NCI-H2227 treated with DMSO at 0.1 percent for 48 hours (cell line): ENCODE measurements around the gene TSHZ2.
"Not testable (repeated sequence)": the region's sequence is repeated elsewhere in the genome, so short reads cannot be mapped to it uniquely, and the experiment has no call there.

Source experiments
- DNase-seq: peaks from one replicate; lab custom pipeline; 2025; lab: John Stamatoyannopoulos, UW

Gene TSHZ2

DNA sequence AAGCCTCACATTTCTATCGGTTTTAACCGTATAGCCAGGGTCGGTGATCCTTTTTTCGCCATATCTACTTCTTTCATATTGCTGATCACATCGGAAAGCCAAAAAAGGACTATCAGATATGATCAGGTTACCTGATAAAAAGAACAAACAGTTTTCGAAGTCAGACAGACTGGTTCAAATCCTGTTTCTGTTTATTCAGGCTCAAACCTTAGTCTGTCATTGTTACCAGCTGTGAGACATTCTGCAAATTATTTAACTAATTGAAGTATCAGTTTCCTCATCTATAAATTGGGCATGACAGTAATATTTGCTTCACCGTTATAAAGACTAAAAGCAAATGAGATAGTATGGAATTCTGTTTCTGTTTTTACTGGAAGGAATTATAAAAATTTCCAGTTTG lies 111.3 kb downstream of the TSHZ2 start:
- no peak for DNase-seq

DNA sequence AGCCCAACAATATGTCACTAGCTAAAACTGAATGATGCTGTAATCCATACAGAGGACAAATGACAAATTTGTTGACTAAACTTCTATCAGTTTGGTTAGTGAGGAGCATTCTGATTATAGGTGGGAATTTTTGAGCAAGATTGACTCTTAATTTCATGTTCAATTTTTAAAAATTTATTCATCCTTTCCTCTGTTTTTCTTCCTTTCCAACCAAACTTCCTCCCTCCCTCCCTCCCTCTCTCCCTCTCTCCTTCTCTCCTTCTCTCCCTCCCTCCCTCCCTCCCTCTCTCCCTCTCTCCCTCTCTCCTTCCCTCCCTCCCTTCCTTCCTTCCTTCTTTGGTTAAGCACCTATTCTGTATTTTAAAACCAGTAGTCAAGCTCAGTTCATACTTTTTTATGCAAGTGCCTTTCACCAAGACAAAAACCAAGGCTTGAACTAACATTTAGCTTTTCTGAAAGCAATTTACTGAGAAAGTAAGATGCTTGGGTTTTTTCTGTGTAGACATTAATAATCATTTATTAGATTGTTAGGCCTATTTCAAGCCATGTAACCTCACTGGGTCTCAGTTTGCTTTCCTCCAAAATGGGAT lies 112.3 kb downstream of the TSHZ2 start:
- no peak for DNase-seq

DNA sequence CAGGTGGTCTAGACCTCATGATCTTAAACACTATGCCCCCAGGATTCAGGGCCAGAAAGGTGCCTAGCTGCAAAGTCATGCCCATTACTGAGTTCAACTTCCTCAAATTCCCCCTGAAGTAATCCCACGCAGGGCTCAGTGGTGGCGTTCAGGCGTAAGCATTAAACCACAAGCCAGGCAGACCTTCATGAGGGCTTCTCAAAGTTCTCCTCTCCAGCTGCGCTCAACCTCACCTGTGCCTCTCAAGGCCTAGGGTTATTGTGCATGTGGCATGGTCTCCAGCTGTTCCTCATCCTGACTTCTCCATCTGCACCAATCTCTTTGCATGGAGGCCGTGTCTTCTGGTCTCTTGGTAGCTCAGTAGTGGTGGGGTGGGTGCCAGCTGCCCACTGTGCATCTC lies 113.6 kb downstream of the TSHZ2 start:
- no peak for DNase-seq

DNA sequence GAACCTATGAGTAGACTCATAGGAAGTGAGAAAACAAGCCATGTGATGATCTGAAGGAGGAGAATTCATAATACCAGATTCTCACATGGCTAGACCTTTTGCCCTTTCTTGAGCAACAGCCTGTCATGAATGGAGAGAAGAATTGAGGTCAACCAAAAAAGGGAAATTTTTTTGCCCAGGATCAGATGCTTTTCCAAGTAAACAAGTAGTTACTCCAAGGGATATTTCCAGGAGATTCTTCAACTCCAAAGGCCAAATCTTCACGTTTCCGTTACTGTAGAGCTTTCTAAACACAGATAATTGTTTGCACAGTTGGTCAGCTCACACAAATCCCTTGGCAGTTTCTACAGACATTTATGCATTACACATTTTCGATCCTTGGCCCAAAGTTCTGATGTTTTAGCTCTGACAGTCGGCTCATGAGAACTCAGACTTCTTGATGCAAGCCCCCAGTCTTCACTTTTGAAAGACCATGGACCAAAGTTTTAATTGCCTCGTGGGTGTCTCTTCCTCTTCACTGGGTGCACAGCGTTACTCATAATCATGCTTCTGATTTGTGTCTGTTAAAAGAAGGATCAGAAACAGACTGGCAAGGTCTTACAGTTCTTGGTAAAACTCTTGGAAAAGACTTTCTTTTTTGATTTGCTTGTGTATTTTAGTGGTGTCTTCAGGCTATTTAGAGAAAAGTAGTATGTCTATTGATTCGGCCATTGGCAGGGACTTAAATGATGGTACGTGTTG lies 115.0 kb downstream of the TSHZ2 start:
- no peak for DNase-seq

DNA sequence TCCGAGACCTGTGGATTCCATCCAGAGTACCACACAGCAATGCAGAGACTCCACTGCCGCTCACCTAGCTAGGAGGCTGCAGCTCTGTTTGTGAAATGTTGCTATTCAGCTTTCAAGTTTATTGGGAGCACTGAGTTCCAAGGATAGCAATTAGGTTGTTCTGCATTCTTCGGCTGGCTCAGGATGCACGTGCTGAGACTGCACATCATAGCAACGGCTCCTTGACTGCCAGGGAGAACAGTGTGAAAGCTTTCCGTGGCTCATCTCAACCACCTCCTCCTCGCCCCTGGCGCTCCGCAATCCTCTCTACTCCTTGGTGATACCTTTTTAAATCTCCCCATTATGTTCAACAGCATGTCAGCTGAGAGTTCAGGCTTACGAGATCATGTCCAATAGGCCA lies 116.6 kb downstream of the TSHZ2 start:
- DNase-seq = no peak

DNA sequence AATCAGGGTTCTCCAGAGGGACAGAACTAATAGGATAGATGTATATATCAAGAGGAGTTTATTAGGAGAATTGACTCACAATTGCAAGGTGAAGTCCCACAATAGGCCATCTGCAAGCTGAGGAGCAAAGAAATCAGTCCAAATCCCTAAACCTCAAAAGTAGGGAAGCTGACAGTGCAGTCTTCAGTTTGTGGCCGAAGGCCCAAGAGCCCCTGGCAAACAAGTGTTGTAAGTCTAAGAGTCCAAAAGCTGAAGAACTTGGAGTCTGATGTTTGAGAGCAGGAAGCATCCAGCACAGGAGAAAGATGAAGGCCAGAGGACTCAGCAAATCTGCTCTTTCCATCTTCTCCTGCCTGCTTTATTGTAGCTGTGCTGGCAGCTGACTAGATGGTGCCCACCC lies 117.7 kb downstream of the TSHZ2 start:
- DNase-seq = not testable (repeated sequence)

DNA sequence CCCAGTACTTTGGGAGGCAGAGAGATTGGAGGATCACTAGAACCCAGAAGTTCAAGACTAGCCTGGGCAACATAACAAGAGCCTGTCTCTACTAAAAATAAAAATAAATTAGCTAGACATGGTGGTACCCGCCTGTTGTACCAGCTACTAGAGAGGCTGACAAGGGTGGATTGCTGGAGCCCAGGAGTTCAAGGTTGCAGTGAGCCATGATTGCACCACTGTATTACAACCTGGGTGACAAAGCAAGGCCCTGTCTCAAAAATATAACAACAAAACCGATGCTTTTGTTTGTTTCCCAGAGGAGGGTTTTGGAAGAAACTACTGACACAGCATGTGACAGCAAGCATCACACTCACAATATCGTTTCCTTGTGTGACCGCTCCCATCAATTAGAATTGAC lies 119.6 kb downstream of the TSHZ2 start:
- no peak for DNase-seq

DNA sequence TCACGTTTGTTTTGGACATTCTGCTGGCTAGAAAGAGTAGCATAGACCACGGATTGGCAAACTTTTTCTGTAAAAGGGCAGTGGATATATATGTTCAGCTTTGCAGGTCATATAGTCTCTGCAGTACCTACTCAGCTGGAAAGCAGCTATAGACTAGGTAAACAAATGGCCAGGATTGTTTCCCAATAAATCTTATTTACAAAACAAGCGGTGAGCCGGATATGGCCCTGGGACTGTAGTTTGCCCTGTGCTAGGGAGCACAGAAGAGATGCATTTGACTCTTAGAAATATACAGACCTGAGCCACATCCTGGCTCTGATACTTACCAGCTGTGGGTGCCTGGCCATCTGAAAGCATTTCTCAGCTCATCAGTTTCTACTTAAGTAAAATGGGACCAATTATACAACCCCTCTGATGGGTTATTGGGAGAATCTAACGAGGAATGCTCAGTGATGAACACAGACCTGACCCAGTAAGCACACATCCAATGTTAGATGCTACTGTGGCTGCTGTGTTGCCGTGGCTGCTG lies 120.7 kb downstream of the TSHZ2 start:
- no peak for DNase-seq

DNA sequence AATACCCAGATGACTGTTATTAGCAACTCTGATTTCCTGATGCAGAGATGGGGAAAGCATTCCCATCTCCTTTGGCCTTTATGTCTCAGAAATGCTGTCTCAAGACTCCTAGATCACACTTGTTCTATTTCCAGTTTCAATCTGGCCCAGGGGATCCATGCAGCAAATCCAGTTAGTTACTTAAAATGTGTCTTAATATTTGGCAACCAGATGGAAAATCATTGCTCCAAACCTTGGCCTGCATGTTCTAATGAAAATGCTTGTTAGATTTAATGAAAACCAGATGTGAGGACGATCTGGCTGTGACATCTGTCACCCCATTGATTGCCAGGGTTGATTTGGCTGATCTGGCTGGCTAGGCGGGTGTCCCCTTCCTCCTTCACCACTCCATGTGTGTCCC lies 125.2 kb downstream of the TSHZ2 start:
- DNase-seq = no peak

DNA sequence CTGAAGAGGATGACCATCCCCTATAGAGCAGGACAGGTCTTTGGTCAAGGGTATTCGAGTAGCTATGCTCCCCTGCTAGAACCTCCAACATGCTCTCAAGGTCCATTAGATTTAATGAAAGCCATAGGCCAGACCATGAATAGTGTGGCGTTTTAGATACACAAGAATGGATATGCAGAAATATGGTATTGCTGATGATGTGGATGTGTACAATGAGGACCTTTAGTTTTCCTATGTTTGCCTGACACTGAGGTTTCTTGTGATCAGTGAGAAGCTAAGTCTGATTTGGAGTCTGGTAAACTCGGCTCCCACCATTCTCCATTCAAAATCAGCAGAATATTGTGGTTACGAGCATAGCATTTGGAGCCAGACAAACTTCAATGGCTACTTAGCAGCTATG lies 125.6 kb downstream of the TSHZ2 start:
- no peak for DNase-seq

DNA sequence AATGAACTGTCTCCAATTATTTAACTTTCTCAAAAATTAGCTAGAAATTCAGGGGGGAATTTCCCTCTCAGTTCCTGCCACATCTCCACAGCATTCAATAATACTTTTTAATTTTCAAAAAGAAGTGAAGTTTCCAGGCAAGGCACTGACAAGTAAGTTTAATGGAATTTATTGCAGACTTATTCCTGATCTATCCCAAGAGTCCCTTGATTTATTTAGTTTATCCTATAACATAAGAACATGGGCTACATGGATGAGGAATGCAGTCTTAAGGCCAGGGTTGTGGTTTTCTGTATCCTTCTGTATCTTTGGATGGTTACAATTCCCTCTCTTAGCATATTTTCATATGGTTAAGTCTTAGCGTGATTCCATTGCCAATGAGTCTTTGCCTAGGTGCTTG lies 126.5 kb downstream of the TSHZ2 start:
- no peak for DNase-seq

DNA sequence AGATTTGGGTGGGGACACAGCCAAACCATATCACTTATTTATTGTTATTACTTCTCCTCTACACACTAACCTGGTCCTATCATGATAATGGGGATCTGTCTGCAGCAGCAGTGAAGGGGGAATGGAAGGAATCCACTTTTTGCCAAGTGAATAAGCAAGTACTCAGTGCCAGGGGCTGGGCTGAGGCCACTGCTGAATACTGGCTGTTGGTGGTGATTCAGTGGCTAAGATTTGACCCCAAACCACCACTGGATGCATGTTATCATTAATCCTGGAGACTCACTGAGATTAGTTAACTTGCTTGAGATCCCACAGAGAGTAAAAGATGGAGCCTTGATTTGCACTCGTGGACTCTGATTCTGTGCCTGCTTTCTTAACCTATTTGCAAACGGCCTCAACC lies 127.7 kb downstream of the TSHZ2 start:
- no peak for DNase-seq

DNA sequence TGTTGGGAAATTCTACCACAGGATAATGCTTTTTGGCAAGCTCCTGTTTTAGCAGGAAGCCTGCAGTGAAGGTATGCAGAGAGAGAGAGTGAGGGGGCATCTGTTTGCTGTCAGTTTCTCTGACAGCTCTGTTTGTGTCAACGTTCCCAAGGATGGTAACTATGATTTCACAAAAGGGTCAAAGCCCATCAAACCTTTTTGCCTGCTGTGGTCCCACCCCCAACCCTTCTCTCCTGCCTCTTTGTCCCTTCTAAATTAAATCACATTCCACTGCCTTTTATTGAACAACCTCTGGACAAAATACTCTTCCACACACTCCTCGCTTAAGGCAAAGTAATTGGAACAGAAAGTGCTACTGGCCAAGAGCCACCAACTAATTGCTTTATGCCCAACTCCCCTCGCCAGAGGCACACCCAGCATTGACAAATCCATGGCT lies 128.3 kb downstream of the TSHZ2 start:
- no peak for DNase-seq

DNA sequence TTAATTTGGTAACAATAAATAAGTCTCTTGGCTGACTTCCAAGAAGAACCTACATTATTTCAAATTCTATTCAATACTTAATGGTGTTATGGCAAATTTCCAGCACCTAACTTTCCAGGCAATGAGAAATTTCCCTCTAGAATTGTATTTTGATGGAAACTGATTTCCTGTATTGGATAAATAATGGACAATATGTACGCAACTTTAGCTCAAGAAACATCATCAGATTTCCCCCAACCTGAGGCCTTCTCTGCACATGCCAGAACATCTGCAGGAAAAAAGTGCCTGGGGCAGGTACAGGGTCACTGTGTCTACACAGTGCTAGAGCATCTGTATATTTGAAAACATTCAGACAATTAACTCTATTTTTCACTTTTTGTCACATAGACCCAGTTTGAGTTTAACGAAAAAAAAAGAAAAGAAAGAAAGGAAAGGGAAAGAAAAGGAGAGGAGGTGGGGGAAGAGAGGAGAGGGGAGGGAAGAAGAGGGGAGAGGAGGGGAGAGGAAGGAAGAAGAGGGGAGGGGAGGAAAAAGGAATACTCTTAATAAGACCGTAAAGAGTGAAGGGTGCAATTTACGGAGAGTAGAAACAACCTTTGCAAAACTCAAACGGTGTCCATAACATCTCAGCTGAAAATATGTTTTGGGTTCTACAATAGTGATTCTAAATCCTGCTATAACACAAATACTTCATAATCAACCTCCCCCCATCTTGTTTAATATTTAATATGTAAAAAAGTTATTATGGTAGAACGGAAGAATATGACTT lies 130.0 kb downstream of the TSHZ2 start:
- DNase-seq = no peak

DNA sequence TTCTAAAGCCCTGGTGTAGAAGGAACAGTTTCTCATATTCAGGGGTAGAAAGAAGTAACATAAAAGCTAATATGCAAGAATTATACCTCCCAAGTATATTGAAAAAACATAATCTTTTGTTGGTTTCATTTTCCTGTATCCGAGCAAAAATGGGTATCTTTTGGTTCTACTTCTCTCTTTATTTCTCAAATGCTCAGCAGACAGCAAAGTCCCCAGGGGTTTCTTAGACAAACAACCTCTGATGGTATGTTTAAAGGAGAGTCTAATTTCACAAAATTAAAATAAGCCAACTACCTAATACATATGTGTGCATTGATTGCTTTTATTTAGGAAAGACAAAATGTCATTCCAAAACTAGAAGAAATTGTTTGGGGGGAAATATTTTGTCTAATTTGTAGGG lies 131.0 kb downstream of the TSHZ2 start:
- DNase-seq = no peak

DNA sequence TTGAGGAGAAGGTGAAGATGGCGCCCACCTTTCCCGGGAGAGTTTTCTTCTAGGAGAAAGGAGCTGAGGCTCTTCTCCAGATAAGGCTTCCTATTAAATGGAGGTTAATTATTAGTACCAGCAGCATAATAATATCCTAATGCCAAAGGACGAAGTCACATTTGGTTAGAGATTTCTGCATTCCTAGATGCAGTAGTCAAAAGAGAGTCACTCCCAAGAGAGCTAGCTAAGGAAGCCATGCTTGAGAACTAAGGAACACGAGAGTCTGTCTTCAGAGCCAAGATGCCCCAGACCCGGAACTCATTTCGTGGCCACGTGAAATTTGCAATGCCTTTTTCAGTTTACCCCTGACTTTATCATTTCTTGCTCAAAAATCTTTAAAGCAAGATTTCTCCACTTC lies 132.7 kb downstream of the TSHZ2 start:
- DNase-seq = no peak

DNA sequence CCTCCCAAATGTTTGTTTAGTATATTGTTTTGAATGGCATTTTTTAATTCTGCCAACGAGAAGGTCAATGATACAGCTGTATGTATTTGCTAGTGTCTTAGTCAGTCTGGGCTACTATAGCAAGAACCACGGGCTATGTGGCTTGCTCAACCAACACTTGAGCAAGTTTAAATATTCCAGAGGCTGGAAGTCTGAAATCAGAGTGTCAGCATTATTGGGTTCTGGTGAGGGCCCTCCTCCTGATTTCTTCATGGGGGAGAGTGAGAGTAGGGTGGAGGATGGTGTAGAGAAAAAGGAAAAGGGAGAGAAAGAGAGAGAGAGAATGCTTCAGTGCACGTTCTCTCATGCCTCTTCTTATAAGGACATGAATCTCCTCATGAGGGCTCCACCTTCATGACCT lies 144.6 kb downstream of the TSHZ2 start:
- no peak for DNase-seq

DNA sequence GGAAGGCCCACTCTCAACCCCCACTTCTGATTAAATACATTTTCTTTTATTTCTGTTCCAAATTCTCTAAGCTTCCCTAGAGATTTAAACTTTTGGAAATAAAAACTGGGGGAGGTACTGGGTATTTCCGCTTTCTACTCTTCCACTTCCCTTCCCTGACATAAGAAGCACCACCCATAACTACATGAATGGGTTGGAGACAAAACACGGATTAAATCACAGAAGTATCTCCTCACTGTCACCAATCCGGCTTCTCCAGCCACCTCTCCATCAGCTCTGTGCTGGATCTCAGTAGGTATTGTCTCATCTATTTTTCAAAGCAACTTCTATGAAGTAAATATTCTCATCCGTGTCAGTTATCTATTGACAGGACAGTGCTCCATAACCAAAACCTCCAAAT lies 150.7 kb downstream of the TSHZ2 start:
- DNase-seq = no peak

DNA sequence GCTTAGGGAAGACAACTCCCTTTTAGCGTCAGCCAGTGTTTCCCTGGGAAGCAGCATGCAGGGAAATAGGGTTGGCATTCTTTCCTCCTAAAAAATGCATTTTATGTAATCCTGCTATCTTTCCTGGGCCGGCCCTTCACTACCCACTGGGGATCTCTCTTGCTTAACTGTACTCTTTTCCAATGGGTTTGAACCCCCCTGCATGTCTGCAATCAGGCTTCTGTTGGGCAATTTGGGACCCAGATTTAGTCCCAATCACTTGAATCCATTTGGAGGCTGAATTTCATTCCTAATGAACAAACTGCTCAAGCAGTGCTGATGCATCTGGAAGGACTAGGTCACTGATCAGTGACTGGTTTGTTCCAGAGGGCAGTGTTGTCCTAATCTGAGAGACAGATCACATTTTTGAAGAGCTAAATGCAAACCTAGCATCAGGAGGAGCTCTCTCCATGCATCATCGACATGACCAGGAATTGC lies 152.0 kb downstream of the TSHZ2 start:
- no peak for DNase-seq

DNA sequence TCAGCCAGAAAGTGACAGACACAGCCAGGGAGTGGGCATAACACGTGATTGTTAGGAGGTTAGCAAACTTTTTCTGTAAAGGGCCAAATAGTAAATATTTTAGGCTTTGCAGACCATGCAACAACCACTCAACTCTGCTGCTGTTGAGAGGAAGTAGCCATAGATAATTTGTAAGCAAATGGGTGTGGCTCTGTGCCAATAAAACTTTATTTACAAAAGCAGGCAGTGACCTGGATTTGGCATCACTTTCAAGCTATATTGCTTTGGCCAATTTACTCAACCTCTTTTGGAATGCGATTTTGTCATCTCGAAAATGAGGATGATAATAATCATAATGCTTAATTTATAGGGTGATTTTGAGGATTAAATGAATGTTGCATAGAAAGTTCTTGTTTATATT lies 152.6 kb downstream of the TSHZ2 start:
- DNase-seq = no peak

DNA sequence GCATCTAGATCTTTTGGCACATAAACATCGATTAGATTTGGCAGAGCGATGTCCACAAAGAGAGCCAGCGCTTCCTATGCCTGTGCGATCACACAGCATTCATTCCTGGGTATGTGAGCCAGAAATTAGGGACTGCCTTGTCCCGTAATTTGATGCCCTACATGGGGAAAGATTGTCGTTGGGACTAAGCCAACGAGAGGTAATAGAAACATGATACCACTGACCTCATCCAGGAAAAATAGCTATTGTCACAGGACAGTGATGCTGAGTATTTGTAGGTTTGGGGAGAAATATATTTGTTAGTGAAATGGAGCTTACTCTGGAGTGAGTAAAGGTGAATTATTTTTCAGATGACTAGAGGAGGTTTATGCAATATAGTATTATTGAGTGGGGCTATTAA lies 154.0 kb downstream of the TSHZ2 start:
- no peak for DNase-seq

DNA sequence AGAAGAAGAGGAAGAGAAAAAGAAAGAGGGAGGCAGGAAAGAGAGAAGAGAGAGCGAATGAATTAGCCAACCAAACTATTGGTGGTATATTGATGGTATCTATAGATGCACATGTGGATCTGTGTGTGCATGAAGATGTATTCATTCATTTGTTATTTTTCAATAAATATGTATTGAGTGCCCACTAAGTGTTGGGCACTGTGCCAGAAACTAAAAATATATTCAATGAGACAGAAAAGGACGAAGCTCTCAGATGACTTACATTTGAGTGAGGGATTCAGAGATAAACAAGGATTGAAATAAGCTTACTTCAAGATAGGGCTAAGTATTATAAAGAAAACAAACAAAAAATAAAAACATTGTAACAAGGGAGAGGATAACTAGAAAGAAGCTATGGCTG lies 154.9 kb downstream of the TSHZ2 start:
- DNase-seq = no peak

DNA sequence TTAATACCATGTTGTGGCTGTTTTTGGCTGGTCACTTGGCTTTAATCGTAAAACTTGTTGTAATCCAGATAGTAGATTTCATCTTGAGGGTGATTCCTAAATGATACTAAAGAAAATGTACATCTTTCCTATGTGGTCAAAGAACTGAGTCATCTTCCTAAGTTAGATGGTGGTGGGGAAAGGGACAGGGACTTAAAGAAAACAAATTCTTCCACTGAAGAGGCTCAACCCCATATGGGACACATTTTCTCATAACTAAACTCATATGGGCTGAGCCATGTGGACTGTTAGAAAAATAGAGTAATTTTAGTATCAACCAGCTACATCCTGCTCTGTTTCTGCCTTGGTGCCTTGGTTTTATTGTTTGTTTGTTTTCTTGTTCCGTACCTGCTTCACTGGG lies 155.8 kb downstream of the TSHZ2 start:
- no peak for DNase-seq
